ENCODE results near the gene KANK4. TPM values are rescaled to one million over a fixed set of nuclear protein-coding genes. Genes with fewer than 3 reads are reported as not detected.

KANK4 gene
- polyA plus RNA-seq, 1 experiment, result not detected

DNA sequence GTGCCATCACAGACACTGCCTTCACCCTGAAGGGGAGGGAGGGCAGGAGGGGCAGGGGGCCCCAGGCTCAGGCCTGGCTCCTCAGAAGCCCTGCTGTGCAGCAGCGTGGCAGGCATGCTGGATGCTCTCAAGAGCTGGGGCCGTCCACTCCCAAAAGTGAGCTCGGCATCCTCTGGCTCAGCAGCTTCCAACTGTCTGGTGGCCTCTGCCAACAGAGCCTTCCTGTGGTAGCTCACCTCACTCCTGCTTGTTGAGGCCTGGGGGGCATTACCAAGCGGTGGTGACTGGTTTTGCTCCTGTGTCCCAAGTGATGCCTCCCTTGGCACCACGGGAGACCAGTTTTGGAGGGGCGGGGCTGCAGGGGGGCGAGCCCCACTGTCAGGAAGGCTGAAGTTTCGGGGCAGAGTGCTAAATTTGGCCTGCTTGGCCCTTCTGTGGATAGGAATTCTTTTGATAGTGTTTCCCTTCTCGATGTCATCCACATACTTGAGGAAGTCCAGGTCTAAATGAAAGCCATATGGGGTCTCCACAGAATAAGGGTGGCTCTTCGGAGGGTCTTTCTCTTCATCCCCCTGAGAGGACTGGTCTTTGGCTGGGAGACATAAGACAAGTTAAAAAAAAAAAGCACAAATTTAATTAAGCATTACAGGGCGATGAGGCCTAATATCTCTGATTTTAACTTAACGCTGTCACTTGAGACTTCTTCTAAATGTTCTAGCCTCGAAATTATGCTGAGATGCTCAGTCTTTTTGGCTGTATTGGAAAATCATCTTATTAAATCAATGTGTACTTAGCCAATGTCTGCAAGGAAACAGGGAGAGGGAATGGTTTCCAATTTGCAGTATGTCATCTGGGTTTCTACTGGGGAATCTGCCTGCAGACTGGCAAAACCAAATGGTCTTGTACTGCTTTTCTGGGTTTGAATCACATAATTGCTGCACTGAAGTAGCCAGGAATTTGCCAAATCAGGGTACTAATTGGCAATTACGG is 44.4 kb downstream of the KANK4 start:
- Histone ChIP-seq H3K9me3 (ENCODE audit: control insufficient read depth, insufficient read depth, low read length) (peaks cover 10% of the 10 kb centered on the region; the same call in 1 of the 2 replicates), H3K27ac (ENCODE audit: low read depth, low read length) (no peak overlapping the region), H3K4me3 (ENCODE audit: low read depth, low read length) (no peak overlapping the region), H3K27me3 (ENCODE audit: control insufficient read depth, insufficient read depth, low read length) (no peaks in the 10 kb centered on the region)
- ChIA-PET POLR2A (no interaction called here), CTCF (interaction anchor here (0.5 kb wide), 1 partner anchor 70 kb away, joined by 3 read pairs; no protein-coding TSS in a partner anchor)
- TF ChIP-seq, protein P1, sequence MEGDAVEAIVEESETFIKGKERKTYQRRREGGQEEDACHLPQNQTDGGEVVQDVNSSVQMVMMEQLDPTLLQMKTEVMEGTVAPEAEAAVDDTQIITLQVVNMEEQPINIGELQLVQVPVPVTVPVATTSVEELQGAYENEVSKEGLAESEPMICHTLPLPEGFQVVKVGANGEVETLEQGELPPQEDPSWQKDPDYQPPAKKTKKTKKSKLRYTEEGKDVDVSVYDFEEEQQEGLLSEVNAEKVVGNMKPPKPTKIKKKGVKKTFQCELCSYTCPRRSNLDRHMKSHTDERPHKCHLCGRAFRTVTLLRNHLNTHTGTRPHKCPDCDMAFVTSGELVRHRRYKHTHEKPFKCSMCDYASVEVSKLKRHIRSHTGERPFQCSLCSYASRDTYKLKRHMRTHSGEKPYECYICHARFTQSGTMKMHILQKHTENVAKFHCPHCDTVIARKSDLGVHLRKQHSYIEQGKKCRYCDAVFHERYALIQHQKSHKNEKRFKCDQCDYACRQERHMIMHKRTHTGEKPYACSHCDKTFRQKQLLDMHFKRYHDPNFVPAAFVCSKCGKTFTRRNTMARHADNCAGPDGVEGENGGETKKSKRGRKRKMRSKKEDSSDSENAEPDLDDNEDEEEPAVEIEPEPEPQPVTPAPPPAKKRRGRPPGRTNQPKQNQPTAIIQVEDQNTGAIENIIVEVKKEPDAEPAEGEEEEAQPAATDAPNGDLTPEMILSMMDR (IDR thresholded peaks at IDR 0.05; ENCODE audit: low read depth, low read length), result no peak
- no peak for DNase-seq (ENCODE audit: low read depth, low spot score)

DNA sequence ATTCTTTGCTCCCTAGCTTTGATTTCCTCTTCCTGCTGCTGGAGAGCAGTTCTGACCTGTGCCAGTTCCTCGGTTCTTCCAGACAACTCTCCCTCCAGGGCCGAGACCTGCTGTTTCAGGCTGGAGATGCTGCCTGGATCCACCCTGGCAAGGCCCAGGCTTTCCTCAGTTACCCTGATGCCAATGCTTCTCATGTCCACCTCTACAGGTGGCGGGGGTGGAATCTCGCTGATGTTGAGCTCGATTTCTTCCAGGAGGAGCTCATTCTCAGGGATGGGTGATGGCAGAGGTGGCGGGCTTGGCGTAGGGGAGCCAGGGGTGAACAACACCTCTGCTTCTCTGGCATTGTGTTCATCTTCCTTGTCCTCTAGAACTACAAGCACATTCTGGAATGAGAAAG is 45.3 kb downstream of the KANK4 start:
- ChIA-PET CTCF (interaction anchor here (0.5 kb wide), 1 partner anchor 71 kb away, joined by 3 read pairs; no protein-coding TSS in a partner anchor), POLR2A (no interaction called here)
- Histone ChIP-seq H3K27ac (ENCODE audit: low read depth, low read length) (no peak overlapping the region), H3K27me3 (ENCODE audit: control insufficient read depth, insufficient read depth, low read length) (no peaks in the 10 kb centered on the region), H3K4me3 (ENCODE audit: low read depth, low read length) (no peak overlapping the region), H3K9me3 (ENCODE audit: control insufficient read depth, insufficient read depth, low read length) (peaks cover 10% of the 10 kb centered on the region; the same call in 1 of the 2 replicates)
- TF ChIP-seq, protein P1 (IDR thresholded peaks at IDR 0.05; ENCODE audit: low read depth, low read length), result no peak
- no peak for DNase-seq (ENCODE audit: low read depth, low spot score)

DNA sequence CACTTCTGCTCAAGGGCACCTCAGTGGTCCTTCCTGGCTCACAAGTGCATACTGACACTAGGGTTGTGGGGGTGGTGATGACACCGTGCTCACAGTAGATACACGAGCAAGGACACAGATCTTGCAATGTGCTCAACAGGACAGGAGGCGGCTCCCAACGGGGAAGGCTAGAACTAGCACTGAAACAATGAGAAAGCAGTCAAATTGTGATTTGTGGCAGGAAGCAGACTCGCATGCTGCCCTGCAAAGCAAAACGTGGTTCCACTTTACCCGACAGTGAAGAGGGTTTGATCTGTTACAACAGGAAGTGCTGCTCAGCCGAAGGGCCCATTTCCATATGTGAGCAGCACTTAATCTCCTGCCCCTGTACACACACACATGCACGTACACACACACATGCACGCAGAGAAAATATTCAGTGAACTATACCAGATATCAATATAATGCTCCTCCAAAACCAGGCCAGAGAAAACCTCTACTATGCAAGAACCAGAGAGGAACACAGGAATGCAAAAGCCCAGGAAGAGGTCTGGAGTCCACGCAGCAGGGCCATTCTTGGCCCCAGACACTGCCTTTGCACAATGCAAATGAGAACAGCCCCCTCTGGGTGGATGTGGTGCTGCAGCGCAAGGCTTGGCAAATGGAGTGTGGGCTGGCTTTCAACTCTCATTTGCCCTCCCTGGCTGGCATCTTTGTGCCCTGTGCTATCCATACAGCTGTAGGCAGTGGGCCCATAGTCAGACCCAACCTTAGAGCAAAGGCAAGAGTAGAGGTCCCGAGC is 47.1 kb downstream of the KANK4 start:
- POLR2A ChIA-PET, result no interaction called here
- CTCF ChIA-PET, result no interaction called here
- H3K9me3 ChIP-seq (ENCODE audit: control insufficient read depth, insufficient read depth, low read length), result peaks cover 10% of the 10 kb centered on the region; the same call in 1 of the 2 replicates
- H3K27ac ChIP-seq (ENCODE audit: low read depth, low read length), result no peak overlapping the region
- TF ChIP-seq, protein P1 (IDR thresholded peaks at IDR 0.05; ENCODE audit: low read depth, low read length), result no peak
- no peak for DNase-seq (ENCODE audit: low read depth, low spot score)
- H3K4me3 ChIP-seq (ENCODE audit: low read depth, low read length), result no peak overlapping the region
- H3K27me3 ChIP-seq (ENCODE audit: control insufficient read depth, insufficient read depth, low read length), result no peaks in the 10 kb centered on the region

DNA sequence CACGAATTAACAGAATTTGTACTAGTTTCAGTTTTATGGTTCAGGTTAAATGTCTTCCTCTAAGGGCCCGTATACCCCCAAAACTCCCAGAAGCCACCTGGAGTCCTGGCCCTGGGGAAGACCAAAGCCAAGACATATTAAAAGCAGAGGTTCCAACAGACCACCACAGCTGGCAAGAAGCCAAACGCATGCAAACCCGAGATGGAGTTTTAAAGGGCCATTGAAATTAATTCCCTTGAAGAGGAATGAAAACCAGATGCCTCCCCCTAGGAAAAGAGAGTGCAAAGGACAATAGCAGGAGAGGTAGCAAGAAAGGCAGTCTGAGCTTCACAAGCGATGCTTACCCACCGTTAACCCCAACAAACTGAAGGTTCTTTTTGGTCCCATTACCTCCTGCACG is 48.1 kb downstream of the KANK4 start:
- no peak overlapping the region for H3K4me3 ChIP-seq (ENCODE audit: low read depth, low read length)
- ChIA-PET POLR2A (interaction anchor here (0.6 kb wide), 1 partner anchor 136 kb away, joined by 10 read pairs; no protein-coding TSS in a partner anchor), CTCF (no interaction called here)
- peaks cover 10% of the 10 kb centered on the region; the same call in 1 of the 2 replicates for H3K9me3 ChIP-seq (ENCODE audit: control insufficient read depth, insufficient read depth, low read length)
- TF ChIP-seq, protein P1 (IDR thresholded peaks at IDR 0.05; ENCODE audit: low read depth, low read length), result no peak
- H3K27me3 ChIP-seq (ENCODE audit: control insufficient read depth, insufficient read depth, low read length), result no peaks in the 10 kb centered on the region
- no peak overlapping the region for H3K27ac ChIP-seq (ENCODE audit: low read depth, low read length)
- no peak for DNase-seq (ENCODE audit: low read depth, low spot score)
